Measurements from ENCODE around the gene NPDC1. TPM values are rescaled to one million over a fixed set of nuclear protein-coding genes. Genes with fewer than 3 reads are reported as not detected.

NPDC1 gene
- total and polyA plus RNA-seq, 3 experiments from 2014 or later: 24.6 to 38.4 (median 27.5) TPM

- DNase-seq: no peak
- Mint-ChIP-seq H3K4me1 (no peaks in the 10 kb centered on the region), H3K9me3 (no peaks in the 10 kb centered on the region), H3K27ac (no peak overlapping the region), H3K27me3 (no peaks in the 10 kb centered on the region), H3K4me3 (no peak overlapping the region), H3K36me3 (peaks cover 0 to 58% (median 0%) of the 10 kb centered on the region in 3 donors)
- CTCF ChIA-PET: interaction anchor here (1.4 to 1.5 kb wide), 2 partner anchors 21 to 33 kb away, joined by 3 to 5 read pairs; no protein-coding TSS in a partner anchor
- Histone ChIP-seq H3K9me3 (ENCODE audit: low read length) (no peaks in the 10 kb centered on the region), H3K4me1 (ENCODE audit: insufficient read depth, low read length) (no peaks in the 10 kb centered on the region), H3K36me3 (ENCODE audit: insufficient read depth, low read length) (no peaks in the 10 kb centered on the region), H3K27me3 (ENCODE audit: insufficient read depth, low read length, poor library complexity, severe bottlenecking) (no peaks in the 10 kb centered on the region), H3K4me3 (ENCODE audit: low read length) (no peak overlapping the region), H3K27ac (ENCODE audit: low read depth, low read length) (no peak overlapping the region)
- POLR2A ChIA-PET: no interaction called here
Measured at GRCh38 chr9:137014166-137014565, 31.8 kb downstream of the NPDC1 start.

GRCh38 chr9:137013571-137013940 lies 32.4 kb downstream of the NPDC1 start:
- CTCF ChIA-PET: interaction anchor here (1.5 kb wide), 1 partner anchor 21 kb away, joined by 5 read pairs; no protein-coding TSS in a partner anchor
- H3K36me3 ChIP-seq (ENCODE audit: insufficient read depth, low read length): no peaks in the 10 kb centered on the region

GRCh38 chr9:137012694-137013570 lies 33.0 kb downstream of the NPDC1 start:
- H3K4me3 Mint-ChIP-seq: no peak overlapping the region
- H3K36me3 ChIP-seq (ENCODE audit: insufficient read depth, low read length): no peaks in the 10 kb centered on the region
- H3K27me3 Mint-ChIP-seq: no peaks in the 10 kb centered on the region

More at GRCh38 chr9:137013571-137013940, 32.4 kb downstream of the NPDC1 start:
- Mint-ChIP-seq H3K36me3 (peaks cover 0 to 56% (median 0%) of the 10 kb centered on the region in 3 donors), H3K27me3 (no peaks in the 10 kb centered on the region), H3K9me3 (no peaks in the 10 kb centered on the region), H3K27ac (no peak overlapping the region), H3K4me1 (no peaks in the 10 kb centered on the region), H3K4me3 (no peak overlapping the region)
- Histone ChIP-seq H3K9me3 (ENCODE audit: low read length) (no peaks in the 10 kb centered on the region), H3K27me3 (ENCODE audit: insufficient read depth, low read length, poor library complexity, severe bottlenecking) (no peaks in the 10 kb centered on the region), H3K4me1 (ENCODE audit: insufficient read depth, low read length) (no peaks in the 10 kb centered on the region), H3K27ac (ENCODE audit: low read depth, low read length) (no peak overlapping the region), H3K4me3 (ENCODE audit: low read length) (no peak overlapping the region)
- no peak for DNase-seq
- POLR2A ChIA-PET: no interaction called here

GRCh38 chr9:137011907-137012675 lies 33.9 kb downstream of the NPDC1 start:
- Histone ChIP-seq H3K27me3 (ENCODE audit: insufficient read depth, low read length, poor library complexity, severe bottlenecking) (no peaks in the 10 kb centered on the region), H3K4me3 (ENCODE audit: low read length) (no peak overlapping the region), H3K27ac (ENCODE audit: low read depth, low read length) (no peak overlapping the region), H3K9me3 (ENCODE audit: low read length) (no peaks in the 10 kb centered on the region), H3K4me1 (ENCODE audit: insufficient read depth, low read length) (no peaks in the 10 kb centered on the region), H3K36me3 (ENCODE audit: insufficient read depth, low read length) (no peaks in the 10 kb centered on the region)
- DNase-seq: no peak
- Mint-ChIP-seq H3K27ac (no peak overlapping the region), H3K4me1 (no peaks in the 10 kb centered on the region), H3K27me3 (no peaks in the 10 kb centered on the region), H3K4me3 (no peak overlapping the region), H3K9me3 (no peaks in the 10 kb centered on the region), H3K36me3 (peaks cover 0 to 52% (median 0%) of the 10 kb centered on the region in 3 donors)
- POLR2A ChIA-PET: no interaction called here
- CTCF ChIA-PET: interaction anchor here (1.1 kb wide), 1 partner anchor 17 kb away, joined by 3 read pairs; no protein-coding TSS in a partner anchor

More at GRCh38 chr9:137012694-137013570, 33.0 kb downstream of the NPDC1 start:
- DNase-seq: no peak
- CTCF ChIA-PET: interaction anchor here (1.1 kb wide), 1 partner anchor 16 kb away, joined by 3 read pairs; no protein-coding TSS in a partner anchor
- H3K27me3 ChIP-seq (ENCODE audit: insufficient read depth, low read length, poor library complexity, severe bottlenecking): no peaks in the 10 kb centered on the region
- Mint-ChIP-seq H3K36me3 (peaks cover 0 to 57% (median 0%) of the 10 kb centered on the region in 3 donors), H3K9me3 (no peaks in the 10 kb centered on the region), H3K27ac (no peak overlapping the region), H3K4me1 (no peaks in the 10 kb centered on the region)
- no peak overlapping the region for H3K27ac ChIP-seq (ENCODE audit: low read depth, low read length)
- H3K4me1 ChIP-seq (ENCODE audit: insufficient read depth, low read length): no peaks in the 10 kb centered on the region
- H3K4me3 ChIP-seq (ENCODE audit: low read length): no peak overlapping the region
- POLR2A ChIA-PET: no interaction called here
- H3K9me3 ChIP-seq (ENCODE audit: low read length): no peaks in the 10 kb centered on the region

- no peaks in the 10 kb centered on the region for H3K27me3 Mint-ChIP-seq
Measured at GRCh38 chr9:137011156-137011555, 34.8 kb downstream of the NPDC1 start.

GRCh38 chr9:137009938-137010732 lies 35.8 kb downstream of the NPDC1 start:
- Mint-ChIP-seq H3K4me3 (no peak overlapping the region), H3K9me3 (no peaks in the 10 kb centered on the region), H3K36me3 (peaks cover 0 to 39% (median 0%) of the 10 kb centered on the region in 3 donors), H3K27ac (no peak overlapping the region), H3K27me3 (no peaks in the 10 kb centered on the region), H3K4me1 (peaks cover 7 to 9% (median 9%) of the 10 kb centered on the region in 3 donors)
- CTCF ChIA-PET: interaction anchor here (1.0 to 1.4 kb wide), 2 partner anchors 37 to 57 kb away, joined by 3 read pairs; no protein-coding TSS in a partner anchor
- POLR2A ChIA-PET: no interaction called here
- Histone ChIP-seq H3K4me3 (ENCODE audit: low read length) (no peak overlapping the region), H3K27me3 (ENCODE audit: insufficient read depth, low read length, poor library complexity, severe bottlenecking) (no peaks in the 10 kb centered on the region), H3K36me3 (ENCODE audit: insufficient read depth, low read length) (no peaks in the 10 kb centered on the region), H3K4me1 (ENCODE audit: insufficient read depth, low read length) (no peaks in the 10 kb centered on the region), H3K27ac (ENCODE audit: low read depth, low read length) (no peak overlapping the region), H3K9me3 (ENCODE audit: low read length) (no peaks in the 10 kb centered on the region)
- no peak for DNase-seq

More at GRCh38 chr9:137011156-137011555, 34.8 kb downstream of the NPDC1 start:
- ChIA-PET CTCF (no interaction called here), POLR2A (no interaction called here)
- Mint-ChIP-seq H3K9me3 (no peaks in the 10 kb centered on the region), H3K4me3 (no peak overlapping the region), H3K4me1 (peaks cover 5% of the 10 kb centered on the region in 3 donors), H3K27ac (no peak overlapping the region), H3K36me3 (peaks cover 0 to 45% (median 0%) of the 10 kb centered on the region in 3 donors)
- Histone ChIP-seq H3K27me3 (ENCODE audit: insufficient read depth, low read length, poor library complexity, severe bottlenecking) (no peaks in the 10 kb centered on the region), H3K9me3 (ENCODE audit: low read length) (no peaks in the 10 kb centered on the region), H3K4me3 (ENCODE audit: low read length) (no peak overlapping the region), H3K27ac (ENCODE audit: low read depth, low read length) (no peak overlapping the region), H3K36me3 (ENCODE audit: insufficient read depth, low read length) (no peaks in the 10 kb centered on the region), H3K4me1 (ENCODE audit: insufficient read depth, low read length) (no peaks in the 10 kb centered on the region)
- DNase-seq: no peak

DNA sequence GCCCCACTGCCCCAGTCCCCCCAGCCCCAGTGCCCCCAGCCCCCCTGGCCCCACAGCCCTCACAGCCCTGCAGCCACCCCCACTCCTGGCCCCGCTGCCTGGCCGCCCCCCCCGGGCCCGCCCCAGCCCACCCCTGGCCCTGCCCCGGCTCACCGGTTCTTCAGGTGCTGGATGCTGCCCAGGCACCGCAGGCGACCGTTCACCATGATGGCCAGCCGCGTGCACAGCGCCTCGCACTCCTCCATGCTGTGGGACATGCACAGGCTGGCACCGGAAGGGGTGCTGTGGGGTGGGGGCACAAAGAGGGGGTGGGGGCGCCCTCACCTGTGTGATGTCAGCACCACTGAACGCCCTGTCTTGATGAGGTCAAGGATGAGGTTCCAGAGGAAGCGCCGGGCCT lies 36.8 kb downstream of the NPDC1 start:
- ChIA-PET CTCF (interaction anchor here (1.4 kb wide), 1 partner anchor 38 kb away, joined by 3 read pairs; no protein-coding TSS in a partner anchor), POLR2A (interaction anchor here (0.6 kb wide), 1 partner anchor 9 kb away, joined by 4 read pairs; no protein-coding TSS in a partner anchor)
- Histone ChIP-seq H3K27ac (ENCODE audit: low read depth, low read length) (no peak overlapping the region), H3K4me3 (ENCODE audit: low read length) (no peak overlapping the region), H3K36me3 (ENCODE audit: insufficient read depth, low read length) (no peaks in the 10 kb centered on the region), H3K4me1 (ENCODE audit: insufficient read depth, low read length) (no peaks in the 10 kb centered on the region), H3K9me3 (ENCODE audit: low read length) (no peaks in the 10 kb centered on the region), H3K27me3 (ENCODE audit: insufficient read depth, low read length, poor library complexity, severe bottlenecking) (no peaks in the 10 kb centered on the region)
- no peak overlapping the region for H3K27ac Mint-ChIP-seq
- peaks cover 10 to 17% (median 15%) of the 10 kb centered on the region in 3 donors for H3K4me1 Mint-ChIP-seq
- H3K4me3 Mint-ChIP-seq: no peak overlapping the region
- no peaks in the 10 kb centered on the region for H3K27me3 Mint-ChIP-seq
- H3K9me3 Mint-ChIP-seq: no peaks in the 10 kb centered on the region
- no peak for DNase-seq
- peaks cover 0 to 32% (median 0%) of the 10 kb centered on the region in 3 donors for H3K36me3 Mint-ChIP-seq
